ENCODE data around the gene KIF20B. TPM values are rescaled to one million over a fixed set of nuclear protein-coding genes. Genes with fewer than 3 reads are reported as not detected.

KIF20B gene, protein sequence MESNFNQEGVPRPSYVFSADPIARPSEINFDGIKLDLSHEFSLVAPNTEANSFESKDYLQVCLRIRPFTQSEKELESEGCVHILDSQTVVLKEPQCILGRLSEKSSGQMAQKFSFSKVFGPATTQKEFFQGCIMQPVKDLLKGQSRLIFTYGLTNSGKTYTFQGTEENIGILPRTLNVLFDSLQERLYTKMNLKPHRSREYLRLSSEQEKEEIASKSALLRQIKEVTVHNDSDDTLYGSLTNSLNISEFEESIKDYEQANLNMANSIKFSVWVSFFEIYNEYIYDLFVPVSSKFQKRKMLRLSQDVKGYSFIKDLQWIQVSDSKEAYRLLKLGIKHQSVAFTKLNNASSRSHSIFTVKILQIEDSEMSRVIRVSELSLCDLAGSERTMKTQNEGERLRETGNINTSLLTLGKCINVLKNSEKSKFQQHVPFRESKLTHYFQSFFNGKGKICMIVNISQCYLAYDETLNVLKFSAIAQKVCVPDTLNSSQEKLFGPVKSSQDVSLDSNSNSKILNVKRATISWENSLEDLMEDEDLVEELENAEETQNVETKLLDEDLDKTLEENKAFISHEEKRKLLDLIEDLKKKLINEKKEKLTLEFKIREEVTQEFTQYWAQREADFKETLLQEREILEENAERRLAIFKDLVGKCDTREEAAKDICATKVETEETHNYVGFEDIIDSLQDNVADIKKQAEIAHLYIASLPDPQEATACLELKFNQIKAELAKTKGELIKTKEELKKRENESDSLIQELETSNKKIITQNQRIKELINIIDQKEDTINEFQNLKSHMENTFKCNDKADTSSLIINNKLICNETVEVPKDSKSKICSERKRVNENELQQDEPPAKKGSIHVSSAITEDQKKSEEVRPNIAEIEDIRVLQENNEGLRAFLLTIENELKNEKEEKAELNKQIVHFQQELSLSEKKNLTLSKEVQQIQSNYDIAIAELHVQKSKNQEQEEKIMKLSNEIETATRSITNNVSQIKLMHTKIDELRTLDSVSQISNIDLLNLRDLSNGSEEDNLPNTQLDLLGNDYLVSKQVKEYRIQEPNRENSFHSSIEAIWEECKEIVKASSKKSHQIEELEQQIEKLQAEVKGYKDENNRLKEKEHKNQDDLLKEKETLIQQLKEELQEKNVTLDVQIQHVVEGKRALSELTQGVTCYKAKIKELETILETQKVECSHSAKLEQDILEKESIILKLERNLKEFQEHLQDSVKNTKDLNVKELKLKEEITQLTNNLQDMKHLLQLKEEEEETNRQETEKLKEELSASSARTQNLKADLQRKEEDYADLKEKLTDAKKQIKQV (N-terminal part only)
- 1.7 and 2.1 TPM in 2 replicates for total RNA-seq

DNA sequence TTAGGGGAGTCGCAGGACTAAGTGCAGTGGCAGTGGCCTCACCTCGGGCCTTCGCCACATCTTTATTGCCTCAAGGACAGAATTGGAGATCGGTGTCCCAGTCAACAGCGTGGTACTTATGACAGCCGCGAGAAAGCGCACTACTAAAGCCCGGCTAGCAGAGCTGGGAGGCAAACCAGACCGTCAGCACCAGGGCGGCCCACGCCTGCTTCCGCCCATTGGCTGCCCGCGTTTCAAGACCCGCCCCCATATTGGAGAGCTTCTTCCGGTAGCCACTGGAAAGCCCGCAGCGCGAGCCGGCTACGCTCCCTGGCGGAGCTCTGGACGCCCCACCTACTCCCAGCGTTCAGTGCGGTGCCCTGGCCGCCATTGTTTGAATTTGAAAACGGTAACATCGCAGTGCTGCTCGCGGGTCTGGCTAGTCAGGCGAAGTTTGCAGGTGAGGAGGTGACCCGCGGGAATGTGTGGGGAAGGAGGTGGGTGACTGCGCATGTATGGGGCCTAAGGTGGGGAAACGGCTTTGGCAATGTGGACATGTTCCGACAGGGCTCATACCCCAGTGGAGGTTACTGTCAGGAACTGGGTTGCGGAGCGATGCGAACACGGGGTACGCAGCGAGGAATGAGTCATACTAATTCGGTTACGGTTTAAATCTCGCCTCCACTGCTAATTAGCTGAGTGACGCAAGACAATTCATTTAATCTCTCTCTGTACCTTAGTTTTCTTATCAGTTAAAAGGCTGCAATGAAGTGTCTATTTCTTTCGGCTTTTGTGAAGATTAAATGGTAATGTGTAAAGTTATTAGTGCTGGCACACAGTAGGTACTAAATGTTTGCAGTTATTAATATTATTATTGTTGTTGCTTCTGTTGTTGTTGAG, at the start of gene KIF20B:
TSS of gene KIF20B (plus strand) at position 349 of the 879 bp plus-strand sequence. CDS start 3,705 bp downstream, outside the sequence.
- FAIRE-seq, result no peak
- DNase-seq (ENCODE audit: low read depth), result peak; percentile 94
- TF ChIP-seq, protein P1, sequence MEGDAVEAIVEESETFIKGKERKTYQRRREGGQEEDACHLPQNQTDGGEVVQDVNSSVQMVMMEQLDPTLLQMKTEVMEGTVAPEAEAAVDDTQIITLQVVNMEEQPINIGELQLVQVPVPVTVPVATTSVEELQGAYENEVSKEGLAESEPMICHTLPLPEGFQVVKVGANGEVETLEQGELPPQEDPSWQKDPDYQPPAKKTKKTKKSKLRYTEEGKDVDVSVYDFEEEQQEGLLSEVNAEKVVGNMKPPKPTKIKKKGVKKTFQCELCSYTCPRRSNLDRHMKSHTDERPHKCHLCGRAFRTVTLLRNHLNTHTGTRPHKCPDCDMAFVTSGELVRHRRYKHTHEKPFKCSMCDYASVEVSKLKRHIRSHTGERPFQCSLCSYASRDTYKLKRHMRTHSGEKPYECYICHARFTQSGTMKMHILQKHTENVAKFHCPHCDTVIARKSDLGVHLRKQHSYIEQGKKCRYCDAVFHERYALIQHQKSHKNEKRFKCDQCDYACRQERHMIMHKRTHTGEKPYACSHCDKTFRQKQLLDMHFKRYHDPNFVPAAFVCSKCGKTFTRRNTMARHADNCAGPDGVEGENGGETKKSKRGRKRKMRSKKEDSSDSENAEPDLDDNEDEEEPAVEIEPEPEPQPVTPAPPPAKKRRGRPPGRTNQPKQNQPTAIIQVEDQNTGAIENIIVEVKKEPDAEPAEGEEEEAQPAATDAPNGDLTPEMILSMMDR (IDR thresholded peaks at IDR 0.05; ENCODE audit: insufficient read depth, low read length, severe bottlenecking), result peak; percentile 51
- peak within 1 kb of the TSS; percentile 77 for H3K4me3 ChIP-seq (ENCODE audit: low read depth, low read length)
- no peaks in the 10 kb centered on the region for H3K36me3 ChIP-seq (ENCODE audit: control insufficient read depth, insufficient read depth, low read length)
- H3K27me3 ChIP-seq (ENCODE audit: control insufficient read depth, insufficient read depth, low read length), result no peaks in the 10 kb centered on the region

DNA sequence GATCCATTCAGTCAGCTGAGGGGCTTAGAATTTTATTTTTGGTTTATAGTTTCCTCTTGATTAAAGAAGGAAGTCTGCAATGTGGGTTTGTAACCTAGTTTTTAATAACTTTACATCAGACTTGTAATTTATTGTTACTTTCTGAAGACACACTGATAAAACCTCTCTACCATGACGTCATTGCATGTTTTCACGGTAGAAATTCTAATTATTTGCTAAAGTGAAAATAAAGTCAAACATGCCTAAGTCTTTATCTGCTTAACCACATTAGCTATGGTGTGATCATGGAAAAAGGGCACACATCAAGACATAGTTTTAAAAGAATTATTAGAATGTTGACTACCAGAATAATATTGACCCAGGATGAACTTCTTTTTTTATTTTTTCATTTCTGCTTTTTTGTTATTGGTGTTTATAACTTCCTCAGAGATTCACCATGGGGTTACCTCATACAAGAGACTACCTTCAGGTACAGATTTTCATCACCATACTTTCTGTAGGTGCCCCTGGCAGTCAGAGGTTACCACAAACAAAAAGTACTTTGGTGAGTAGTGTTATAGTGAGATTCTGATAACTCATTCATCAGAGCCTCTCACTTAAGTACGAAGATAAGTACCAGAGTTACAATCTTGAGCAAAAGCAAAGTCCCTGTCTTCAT, 49.3 kb upstream of the KIF20B start:
- no peak overlapping the region for H3K4me3 ChIP-seq (ENCODE audit: low read depth, low read length)
- no peaks in the 10 kb centered on the region for H3K27me3 ChIP-seq (ENCODE audit: control insufficient read depth, insufficient read depth, low read length)
- no peak for DNase-seq (ENCODE audit: low read depth)
- H3K36me3 ChIP-seq (ENCODE audit: control insufficient read depth, insufficient read depth, low read length), result no peaks in the 10 kb centered on the region
- TF ChIP-seq, protein P1 (IDR thresholded peaks at IDR 0.05; ENCODE audit: insufficient read depth, low read length, severe bottlenecking), result no peak
- FAIRE-seq, result no peak

DNA sequence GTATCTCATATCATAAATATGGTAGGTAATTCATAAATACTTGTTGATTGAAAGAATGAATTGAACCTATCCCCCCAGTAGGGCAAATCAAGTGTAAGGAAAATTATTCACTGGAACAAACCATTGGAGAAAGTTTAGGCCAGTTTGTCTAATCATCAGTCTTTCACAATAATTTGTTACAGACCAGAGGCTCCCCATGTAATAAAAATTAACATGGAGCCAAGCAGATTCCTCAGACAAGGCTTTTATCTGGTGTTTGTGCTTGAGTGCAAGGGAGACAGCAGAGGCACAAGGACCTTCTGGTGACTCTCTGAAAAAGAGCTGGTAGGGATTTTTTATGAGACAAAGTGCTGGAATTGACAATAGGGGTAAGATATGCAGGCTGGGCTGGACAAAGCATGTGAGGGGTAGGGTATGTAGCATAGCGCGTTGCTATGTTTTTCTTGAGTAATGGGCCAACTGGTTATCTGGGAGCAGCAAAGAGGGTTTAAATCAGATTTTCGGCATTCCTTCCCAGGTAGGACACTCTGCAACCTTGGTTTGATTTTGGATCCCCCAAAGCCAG, 48.5 kb upstream of the KIF20B start:
- Histone ChIP-seq H3K36me3 (ENCODE audit: control insufficient read depth, insufficient read depth, low read length) (no peaks in the 10 kb centered on the region), H3K4me3 (ENCODE audit: low read depth, low read length) (no peak overlapping the region), H3K27me3 (ENCODE audit: control insufficient read depth, insufficient read depth, low read length) (no peaks in the 10 kb centered on the region)
- no peak for DNase-seq (ENCODE audit: low read depth)
- FAIRE-seq, result no peak
- TF ChIP-seq, protein P1 (IDR thresholded peaks at IDR 0.05; ENCODE audit: insufficient read depth, low read length, severe bottlenecking), result no peak

DNA sequence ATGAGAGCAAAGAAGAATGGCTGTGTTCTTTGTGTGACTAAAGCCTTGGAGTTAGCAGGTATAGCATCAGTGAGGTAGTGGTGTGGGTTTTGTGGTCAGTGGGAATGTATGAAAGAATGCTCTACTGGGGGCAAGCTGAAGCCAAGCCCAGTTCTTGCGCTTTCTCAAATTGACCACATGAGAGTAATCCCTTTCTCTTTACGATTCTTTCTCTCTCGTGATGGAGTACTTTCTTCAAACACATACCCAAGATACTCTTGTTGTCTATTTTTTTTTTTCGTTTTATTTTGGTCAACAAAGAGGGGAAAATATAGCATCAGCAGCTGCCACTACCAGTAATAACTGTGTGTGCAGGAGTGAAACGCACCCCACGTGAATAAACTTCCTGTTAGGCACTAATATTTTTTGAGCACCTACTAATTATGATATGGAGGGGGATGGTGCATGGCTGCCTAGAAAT, 48.0 kb upstream of the KIF20B start:
- no peak for DNase-seq (ENCODE audit: low read depth)
- no peak for FAIRE-seq
- Histone ChIP-seq H3K27me3 (ENCODE audit: control insufficient read depth, insufficient read depth, low read length) (no peaks in the 10 kb centered on the region), H3K36me3 (ENCODE audit: control insufficient read depth, insufficient read depth, low read length) (no peaks in the 10 kb centered on the region), H3K4me3 (ENCODE audit: low read depth, low read length) (no peak overlapping the region)
- TF ChIP-seq, protein P1 (IDR thresholded peaks at IDR 0.05; ENCODE audit: insufficient read depth, low read length, severe bottlenecking), result no peak
